Superior temporal gyrus (tissue), 1 donor: Measurements from ENCODE around the gene CDK3.
A peak's percentile ranks its signal among the peaks of the same experiment; 100 is the strongest.

Source experiments
- DNase-seq: peaks from one replicate; pipeline ENCODE4 v3.0.0-alpha.2; 2016; ENCODE audit errors: extremely low spot score

CDK3 gene

DNA sequence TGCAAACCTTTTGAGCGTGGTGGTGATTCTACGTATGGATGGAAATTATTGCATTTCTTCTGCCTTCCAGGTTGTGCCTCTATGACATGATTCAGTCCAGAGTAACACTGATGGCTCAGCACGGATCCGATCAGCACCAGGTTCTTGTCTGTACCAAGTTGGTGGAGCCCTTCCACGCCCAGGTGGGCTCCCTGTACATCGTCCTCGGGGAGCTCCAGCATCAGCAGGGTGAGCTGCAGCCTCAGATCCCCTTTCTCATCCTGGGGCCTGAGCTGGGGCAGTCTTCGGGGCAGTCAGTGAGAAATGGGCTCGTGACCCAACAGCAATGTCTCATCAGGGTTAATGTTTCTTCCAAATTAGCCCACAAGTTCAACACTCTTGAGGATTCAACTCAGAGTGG, 9.3 kb upstream of the CDK3 start:
- no peak for DNase-seq

DNA sequence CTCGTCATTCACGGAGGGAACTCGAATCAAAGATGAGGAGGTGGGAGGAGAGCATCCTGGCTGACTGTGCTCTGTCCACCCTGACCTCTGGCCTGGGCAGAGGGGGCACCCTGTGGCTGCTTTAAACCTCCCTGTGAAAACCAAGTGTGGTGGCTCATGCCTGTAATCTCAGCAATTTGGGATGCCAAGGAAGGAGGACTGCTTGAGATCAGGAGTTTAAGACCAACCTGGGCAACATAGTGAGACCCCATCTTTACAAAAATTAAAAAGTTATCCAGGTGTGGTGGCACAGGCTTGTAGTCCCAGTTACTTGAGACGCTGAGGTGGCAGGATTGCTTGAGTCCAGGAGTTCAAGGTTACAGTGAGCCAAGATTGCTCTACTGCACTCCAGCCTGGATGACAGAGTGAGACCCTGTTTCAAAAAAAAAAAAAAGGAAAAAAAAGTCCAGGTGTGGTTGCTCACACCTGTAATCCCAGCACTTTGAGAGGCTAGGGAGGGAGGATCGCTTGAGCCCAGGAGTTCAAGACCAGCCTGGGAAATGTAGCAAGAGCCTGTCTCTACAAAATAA, 5.8 kb upstream of the CDK3 start:
- DNase-seq: no peak

DNA sequence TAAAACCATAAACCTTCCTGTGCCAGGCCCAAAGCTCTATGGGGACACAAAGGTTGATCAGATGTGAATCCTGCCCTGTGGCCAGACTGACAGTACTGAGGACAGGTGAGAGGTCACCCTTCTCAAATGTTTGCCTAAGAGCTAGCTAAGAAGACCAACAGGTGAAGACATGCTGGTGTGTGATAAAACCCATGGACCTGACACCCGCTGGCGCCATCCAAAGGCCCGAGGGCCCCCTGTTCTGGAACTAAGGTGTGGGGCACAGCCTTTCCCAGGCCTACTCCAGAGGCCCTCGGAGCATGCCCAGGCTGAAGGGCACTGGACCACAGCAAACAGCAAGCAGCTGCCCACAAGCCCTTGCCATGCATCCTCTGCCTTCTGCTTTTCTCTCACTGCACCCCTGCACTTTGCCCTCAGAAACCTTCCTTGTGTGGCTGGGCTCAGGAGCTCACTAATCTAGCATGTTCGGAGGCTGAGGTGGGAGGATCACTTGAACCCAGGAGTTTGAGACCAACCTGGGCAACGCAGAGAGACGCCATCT, 5.2 kb upstream of the CDK3 start:
- DNase-seq: no peak

DNA sequence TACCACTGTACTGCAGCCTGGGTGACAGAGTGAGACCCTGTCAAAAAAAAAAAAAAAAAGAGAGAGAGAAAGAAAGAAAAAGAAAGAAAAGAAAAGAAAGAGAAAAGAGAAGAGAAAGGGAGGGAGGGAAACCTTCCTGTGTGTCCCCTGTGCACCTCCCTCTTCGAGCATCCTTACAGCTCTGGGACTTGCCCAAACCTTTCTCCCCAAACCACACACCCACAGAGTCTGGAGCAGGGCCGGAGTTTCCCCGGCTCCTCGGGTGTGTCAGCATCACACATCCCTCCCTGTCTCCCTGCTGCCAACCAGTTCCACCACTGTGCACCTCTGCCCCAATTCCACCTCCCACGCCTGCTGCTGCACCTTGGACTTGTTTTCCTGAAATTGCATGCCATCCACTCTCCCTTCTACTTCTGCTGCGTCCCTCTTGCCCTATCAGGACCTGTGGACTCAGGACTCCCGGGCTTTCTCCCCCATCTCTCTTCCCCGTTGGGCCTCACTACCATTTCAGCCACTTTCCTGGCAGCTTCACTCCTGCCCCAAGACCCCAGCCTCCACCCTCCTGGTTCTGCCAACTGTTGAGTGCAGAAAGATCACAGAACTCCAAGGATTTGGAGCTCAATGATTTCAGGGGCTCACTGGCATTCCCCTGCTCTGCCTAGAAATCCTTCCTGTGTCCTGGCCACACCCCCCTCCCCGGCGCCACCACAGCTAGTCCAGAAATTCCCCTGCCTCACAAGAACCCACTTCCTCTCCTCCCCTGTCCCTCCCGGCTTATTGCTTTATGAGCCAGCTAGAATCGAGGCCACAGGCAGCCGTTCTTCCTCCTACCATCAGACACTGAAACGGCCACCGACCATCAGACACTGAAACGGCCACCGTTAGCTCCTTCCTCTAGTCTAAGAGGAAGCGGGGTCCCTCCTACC, 3.7 kb upstream of the CDK3 start:
- no peak for DNase-seq

DNA sequence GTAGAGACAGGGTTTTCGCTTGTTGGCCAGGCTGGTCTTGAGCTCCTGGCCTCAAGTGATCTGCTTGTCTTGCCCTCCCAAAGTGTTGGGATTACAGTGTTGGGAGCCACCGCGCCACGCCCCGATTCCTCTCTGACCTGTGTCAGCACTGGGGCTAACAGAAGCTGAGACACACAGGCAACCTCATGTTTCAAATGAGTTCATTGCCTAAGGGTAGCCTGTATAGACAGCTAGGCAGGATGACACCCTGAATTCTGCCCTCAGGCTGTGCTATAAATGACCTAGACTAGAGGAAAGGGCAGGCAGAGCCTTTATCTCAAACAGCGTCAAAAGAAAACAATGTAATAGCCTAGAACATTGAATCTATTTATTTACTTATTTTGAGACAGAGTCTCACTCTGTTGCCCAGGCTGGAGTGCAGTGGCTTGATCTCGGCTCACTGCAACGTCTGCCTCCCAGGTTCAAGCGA, 2.3 kb upstream of the CDK3 start:
- DNase-seq: no peak

DNA sequence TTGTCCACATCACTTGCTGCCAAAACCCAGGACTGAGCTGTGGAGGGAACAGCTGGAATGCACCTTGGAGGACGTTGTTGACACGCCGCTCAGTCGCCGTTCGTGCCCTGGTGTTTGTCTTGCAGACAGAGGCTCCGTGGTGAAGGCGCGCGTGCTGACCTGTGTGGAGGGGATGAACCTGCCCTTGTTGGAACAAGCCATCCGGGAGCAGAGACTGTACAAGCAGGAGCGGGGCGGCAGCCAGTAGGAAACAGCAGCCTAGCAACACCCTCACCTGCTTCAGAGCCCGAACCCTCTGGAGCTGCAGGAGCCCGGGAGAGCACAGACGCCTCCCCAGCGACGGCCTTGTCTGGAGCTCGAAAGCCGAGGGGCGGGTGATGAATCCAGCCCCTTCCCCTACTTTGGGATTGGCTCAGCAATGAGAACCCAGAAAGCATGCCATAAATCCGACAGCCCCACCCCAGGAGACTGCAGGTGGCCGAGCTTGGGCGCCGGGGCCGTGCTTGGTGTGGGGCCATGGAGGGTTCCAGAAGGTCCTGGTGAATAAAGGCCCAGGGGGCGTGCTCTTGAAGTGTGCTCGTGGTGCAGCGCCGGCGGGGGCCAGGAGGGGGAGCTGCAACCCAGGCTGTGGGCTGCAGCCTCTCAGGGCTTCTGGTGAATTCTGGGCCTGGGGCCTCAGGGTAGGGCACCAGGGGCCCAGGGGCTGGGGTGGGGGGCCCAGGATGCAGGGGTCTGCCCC, 470 bp upstream of the CDK3 start:
- no peak for DNase-seq

DNA sequence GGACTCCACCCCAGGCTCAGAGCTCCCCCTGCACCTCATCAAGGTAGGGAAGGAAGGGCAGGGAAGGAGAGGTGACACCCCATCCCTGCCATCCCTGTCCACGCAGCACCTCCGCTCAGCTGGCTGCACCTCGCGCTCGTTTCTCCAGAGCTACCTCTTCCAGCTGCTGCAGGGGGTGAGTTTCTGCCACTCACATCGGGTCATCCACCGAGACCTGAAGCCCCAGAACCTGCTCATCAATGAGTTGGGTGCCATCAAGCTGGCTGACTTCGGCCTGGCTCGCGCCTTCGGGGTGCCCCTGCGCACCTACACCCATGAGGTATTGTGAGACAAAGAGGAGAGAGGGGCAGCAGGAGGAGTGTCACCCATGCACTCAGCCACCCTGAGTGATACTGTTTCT, 1.4 kb downstream of the CDK3 start:
- DNase-seq: no peak

DNA sequence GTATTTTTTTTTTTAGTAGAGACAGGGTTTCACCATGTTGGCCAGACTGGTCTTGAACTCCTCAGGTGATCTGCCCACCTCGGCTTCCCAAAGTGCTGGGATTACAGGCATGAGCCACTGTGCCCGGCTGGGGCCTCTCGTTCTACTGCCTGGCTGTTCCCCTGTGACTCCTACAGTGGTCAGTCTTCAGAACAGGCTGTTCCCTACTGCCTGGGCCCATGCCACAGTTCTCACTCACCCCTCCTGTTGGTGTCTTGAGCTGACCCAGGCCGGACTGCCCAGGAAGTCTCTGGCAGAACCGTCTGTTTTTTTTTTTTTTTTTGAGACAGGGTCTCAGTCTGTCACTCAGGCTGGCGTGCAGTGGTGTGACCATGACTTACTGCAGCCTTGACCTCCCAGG, 3.3 kb downstream of the CDK3 start:
- DNase-seq: no peak

DNA sequence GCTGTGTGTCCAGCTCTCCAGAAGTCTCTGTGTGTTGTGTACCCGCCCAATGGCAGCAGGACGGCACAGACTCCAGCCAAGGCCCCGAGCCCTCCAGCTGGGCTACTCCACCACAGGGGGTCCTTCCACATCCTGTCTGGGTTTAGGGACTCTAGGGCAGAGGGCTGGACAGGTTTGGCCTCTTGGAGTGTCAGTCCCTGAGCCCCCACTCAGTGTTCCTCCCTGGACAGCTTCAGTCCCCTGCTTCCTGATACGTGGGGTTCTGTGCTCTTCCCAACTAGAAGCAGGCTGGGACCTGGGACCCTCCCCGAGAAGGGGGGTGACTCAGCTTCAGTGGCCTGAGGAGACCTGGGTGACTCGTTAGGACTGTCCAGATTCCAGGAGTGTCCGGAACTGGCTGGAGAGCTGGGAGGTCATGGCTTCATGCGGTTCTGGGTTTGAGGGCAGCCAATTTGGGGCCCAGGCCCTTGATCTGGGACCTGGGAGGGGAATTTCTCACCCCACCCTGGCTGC, 4.2 kb downstream of the CDK3 start:
- no peak for DNase-seq

DNA sequence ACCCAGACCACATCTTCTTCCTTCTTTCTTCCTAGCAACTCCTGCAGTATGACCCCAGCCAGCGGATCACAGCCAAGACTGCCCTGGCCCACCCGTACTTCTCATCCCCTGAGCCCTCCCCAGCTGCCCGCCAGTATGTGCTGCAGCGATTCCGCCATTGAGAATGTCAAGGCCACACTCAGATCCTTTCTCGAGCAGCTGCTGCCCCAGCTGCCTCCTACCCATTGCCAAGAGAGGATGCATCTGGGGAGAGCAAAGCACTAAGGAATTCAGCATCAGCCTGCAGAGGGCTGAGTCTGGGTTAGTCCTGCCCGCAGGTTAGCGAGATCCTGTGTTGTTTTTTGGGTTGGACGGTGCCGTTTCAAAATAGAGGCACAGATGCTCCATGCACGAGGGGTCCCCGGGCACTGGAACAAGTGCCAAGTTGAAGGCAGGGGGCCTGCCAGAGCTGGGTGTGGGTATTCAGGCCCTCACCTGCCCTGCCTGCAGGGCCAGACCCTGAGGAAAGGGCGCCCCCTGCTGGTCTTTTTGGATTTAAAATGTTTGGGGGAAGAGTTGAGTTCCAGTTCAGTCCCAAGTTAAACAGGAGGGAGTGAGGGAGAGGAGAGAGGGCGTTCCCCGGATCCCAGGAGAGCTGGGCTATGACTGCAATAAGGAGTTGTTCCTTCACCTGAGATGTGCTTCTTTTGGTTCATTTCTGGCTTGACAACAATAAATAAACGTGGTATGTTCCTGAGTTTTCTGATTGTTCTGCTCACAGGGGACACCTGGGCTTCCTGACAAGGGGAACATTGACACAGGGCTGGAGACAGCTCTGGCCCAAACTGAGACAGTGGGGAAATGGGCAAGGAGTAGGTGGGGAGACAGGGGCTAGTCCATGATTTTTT, 4.9 kb downstream of the CDK3 start:
- DNase-seq: peak; percentile 82

DNA sequence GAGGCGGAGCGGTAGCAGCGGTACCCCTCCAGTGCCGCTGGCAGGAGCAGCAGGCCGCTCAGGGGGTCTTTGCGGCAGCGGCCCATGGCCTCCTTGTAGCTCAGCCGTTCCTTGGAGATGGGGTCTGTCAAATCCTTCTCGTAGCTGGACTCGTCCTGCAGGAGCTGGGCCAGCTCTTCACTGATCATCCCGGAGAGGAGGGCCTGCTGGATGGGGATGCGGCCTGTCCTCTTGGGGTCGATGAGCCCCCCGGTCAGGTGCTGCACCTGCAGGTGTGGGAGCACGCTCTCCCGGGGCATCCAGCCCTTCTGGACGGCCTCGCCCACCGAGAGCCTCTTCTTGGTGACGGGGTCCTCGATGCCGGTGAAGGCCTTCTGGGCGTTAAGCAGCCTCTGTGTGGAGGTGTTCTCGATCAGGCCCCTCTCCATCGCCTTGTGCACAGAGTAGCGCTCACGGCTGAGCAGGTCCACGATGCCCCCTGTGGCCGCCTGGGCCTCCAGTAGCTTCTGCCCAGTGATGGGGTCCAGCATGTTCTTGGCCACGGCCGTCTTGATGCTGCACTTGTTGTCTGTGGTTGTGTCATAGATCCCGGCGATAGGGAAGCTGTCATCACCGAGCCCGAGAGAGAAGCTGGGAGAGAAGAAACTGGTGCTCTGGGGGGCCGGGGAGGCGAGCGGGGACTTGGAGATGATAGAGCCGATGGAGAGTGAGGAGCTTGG, 6.6 kb downstream of the CDK3 start:
- DNase-seq: no peak

DNA sequence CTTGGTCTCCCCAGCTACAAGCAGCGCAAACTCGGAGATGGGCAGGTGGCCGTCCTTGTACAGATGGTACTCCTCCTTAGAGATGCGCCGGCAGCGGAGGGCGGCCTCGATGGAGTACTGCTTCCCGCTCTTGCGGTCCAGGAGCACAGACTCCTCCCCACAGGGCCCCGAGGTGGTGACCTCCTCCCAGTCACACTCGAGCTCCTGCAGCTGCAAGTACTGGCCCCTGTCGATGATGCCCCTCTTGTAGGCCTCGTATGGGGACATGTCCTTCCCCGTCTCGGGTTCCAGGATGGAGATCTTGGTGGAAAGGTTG, 7.2 kb downstream of the CDK3 start:
- no peak for DNase-seq

DNA sequence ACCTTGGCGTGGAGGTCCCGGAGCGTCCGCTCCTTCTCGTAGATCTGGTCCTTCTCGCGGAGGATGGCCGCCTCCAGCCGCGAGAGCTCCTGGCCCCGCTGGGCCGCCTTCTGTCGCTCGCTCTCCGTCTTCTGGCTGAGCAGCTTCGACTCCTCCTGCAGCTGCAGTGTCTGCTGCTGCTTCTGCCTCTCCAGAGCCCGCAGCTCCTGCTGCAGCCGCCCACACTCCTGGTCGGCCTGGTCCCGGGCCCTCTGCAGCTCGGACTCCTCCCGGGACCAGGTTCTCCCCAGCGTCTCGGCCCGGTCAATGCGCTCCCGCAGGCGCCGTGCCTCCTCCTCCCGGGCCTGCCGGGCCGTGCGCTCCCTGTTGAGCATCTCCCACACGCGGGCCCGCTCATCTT, 7.6 kb downstream of the CDK3 start:
- DNase-seq: no peak

DNA sequence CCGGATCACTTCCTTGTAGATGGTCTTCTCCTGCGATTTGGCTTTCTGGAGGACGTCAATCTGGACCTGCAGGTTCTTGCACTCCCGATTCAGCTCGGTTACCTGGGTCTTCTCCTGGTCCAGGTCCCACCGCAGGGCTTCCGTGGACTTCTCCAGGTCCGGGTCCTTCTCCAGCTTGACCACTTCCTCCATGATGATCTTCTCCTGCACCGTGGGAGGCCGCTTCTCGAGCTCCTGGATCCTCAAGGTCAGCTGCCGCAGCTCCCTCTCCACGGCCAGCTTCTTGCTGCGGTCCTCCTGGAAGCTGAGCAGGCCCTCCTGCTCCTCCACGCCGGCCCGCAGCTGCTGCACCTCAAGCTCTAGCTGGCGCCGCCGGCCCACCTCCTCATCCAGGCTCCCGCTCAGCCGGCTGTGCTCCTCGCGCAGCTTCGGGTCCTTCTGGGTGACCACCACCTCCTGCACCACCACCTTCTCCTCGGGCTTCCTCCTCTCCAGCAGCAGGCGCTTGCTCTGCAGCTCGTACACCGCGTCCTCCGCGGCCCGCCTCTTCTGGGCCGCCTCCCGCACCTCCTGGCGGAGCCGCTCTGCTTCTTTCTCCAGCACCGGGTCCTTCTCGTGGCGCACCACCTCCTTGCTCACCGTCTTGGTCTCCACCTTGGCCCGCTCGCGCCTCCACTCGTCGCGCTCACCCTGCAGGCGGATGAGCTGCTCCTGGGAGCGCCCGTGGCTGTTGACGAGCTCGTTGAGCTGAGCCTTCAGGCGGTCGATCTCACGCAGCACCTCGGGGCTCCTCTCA, 8.2 kb downstream of the CDK3 start:
- DNase-seq: no peak

DNA sequence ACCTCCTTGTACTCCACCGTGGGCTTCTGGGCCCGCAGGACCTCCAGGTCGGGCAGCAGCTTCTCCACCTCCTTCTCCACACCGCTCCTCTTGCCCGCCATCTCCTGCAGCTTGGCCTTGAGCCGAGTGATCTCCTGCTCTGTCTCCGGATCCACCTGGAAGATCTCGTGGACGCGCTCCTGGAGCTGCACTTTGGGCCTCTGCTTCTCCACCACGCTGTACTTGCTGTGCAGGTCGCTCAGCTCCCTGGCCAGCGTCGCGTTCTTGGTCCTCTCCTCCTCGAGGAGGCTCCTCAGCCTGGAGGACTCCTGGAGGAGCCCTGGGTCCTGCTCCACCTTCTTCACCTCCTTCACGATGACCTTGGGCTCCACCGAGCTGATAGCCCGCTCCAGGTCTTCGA, 8.8 kb downstream of the CDK3 start:
- no peak for DNase-seq

DNA sequence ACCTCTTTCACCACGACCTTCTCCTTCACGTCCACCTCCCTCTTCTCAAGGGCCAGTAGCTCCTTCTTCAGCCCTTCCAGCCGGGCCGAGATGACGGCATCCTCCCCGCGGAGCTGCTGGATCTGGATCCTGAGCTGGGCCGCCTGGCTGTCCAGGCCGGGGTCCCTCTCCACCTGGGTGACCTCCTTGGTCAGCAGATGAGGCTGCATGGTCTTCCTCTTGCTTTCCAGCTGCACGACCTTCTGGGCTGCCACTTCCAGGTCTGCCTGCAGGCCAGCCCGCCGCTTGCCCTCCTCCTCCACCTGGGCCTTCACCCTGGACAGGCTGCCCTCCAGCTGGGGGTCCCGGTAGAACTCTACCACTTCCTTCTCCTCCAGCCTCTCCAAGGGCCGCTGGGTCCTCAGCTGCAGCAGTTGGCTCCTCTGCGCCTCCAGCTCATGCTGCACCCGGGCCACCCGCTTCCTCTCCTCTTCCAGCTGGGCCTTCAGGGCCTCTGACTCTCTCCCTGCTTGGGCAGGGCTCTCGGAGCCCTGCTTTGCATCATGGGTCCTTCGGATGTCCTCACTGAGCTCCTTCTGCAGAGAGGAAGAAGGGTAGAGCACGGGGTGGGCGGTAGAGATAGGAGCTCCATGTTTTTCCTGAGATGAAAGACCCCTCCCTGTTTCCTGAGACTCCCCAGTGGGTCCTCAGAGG, 9.5 kb downstream of the CDK3 start:
- DNase-seq: no peak

DNA sequence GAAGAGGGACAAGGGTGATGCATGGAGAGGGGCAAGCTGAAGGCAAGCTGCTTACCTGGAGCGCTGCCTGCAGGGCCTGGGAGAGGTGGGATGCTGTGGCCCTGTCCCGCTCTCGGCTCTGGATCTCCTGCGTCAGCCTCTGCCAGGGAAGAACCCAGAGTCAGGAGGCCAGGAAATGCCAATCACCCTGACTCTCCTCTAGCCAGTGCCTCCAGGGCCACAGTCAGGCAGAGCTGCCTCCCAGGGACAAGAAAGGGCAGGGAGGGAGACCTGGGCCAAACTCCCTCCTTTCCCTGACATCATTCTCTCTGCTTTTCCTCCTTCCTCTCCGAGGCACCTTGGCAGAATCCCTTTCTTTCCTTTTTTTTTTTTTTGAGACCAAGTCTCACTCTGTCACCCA, 11.3 kb downstream of the CDK3 start:
- DNase-seq: no peak

DNA sequence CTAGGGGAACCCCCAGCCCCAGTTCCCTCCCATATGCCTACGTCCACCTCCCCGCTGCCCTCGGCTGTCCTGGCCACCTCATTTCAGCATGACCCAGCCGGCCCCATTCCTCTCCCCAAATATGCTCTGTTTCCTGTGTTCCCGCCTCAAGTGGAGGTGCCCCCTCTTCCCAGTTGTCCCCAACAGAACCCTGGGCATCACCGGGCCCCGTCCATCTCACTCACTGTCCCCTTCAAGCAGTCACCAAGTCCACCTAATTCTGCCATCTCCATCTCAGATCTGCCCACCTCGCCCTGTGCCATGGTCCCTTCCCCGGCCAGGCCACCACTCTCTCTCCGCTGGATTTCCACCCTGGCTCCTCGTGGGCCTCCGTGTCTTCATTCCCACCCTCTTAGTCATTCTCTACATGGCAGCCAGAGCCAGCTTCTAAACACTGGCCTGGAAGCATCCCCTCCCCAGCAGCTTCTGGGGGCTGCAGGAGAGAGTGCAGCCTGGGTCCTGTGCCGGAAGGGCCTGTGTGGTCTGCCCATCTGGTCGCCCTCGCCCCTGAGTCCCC, 12.8 kb downstream of the CDK3 start:
- no peak for DNase-seq
